Ishikawa (cell line): Measurements from ENCODE around the gene YES1.

Experiments used
- CEBPB ChIP-seq: IDR thresholded peaks from 2 replicates; pipeline ENCODE4 v1.6.1; 2012
- CREB1 ChIP-seq: IDR thresholded peaks from 2 replicates; pipeline ENCODE4 v1.6.1; 2012; ENCODE audit warnings: low read depth
- EGR1 ChIP-seq: IDR thresholded peaks from 2 replicates; pipeline ENCODE4 v1.6.1; 2012
- EP300 ChIP-seq: IDR thresholded peaks from 2 replicates; pipeline ENCODE4 v1.6.1; 2012; ENCODE audit warnings: borderline replicate concordance
- FOXM1 ChIP-seq: IDR thresholded peaks from 2 replicates; pipeline ENCODE4 v1.6.1; 2012; ENCODE audit warnings: low read depth, borderline replicate concordance
- MAX ChIP-seq: IDR thresholded peaks from 2 replicates; pipeline ENCODE4 v1.6.1; 2012
- NFIC ChIP-seq: IDR thresholded peaks from 2 replicates; pipeline ENCODE4 v1.6.1; 2012
- RAD21 ChIP-seq: IDR thresholded peaks from 2 replicates; pipeline ENCODE4 v1.6.1; 2012; ENCODE audit warnings: low read depth
- REST ChIP-seq: IDR thresholded peaks from 2 replicates; pipeline ENCODE4 v1.6.1; 2012; ENCODE audit warnings: low read depth, mild to moderate bottlenecking
- TAF1 ChIP-seq: IDR thresholded peaks from 2 replicates; pipeline ENCODE4 v1.6.1; 2012; ENCODE audit warnings: low read depth, mild to moderate bottlenecking
- TCF12 ChIP-seq: IDR thresholded peaks from 2 replicates; pipeline ENCODE4 v1.6.1; 2012; ENCODE audit warnings: low read depth
- TEAD4 ChIP-seq: IDR thresholded peaks from 2 replicates; pipeline ENCODE4 v1.6.1; 2012
- USF1 ChIP-seq: IDR thresholded peaks from 2 replicates; pipeline ENCODE4 v1.6.1; 2012
- YY1 ChIP-seq: IDR thresholded peaks from 2 replicates; pipeline ENCODE4 v1.6.1; 2012; ENCODE audit warnings: low read depth
- ZBTB7A ChIP-seq: IDR thresholded peaks from 2 replicates; pipeline ENCODE4 v1.6.1; 2012; ENCODE audit warnings: low read depth

The YES1 gene

GRCh38 chr18:678482-679182, 133.4 kb downstream of the YES1 start:
- TF ChIP-seq TCF12 (no peak), MAX (no peak), CEBPB (no peak), NFIC (no peak), TAF1 (no peak), USF1 (no peak), TEAD4 (no peak), FOXM1 (no peak), CREB1 (no peak), REST (no peak), EGR1 (no peak), YY1 (no peak), ZBTB7A (no peak), RAD21 (no peak; the same call in 1 of the 2 replicates)

GRCh38 chr18:677951-678381, 134.1 kb downstream of the YES1 start:
- TF ChIP-seq TCF12 (no peak), ZBTB7A (no peak), USF1 (no peak), CEBPB (no peak), TAF1 (no peak), FOXM1 (no peak), REST (no peak), RAD21 (no peak), TEAD4 (no peak)

GRCh38 chr18:677145-677544, 134.9 kb downstream of the YES1 start:
- TF ChIP-seq MAX (no peak), EGR1 (no peak), USF1 (no peak), REST (no peak), FOXM1 (no peak), CREB1 (no peak), EP300 (no peak), ZBTB7A (no peak), NFIC (no peak), TAF1 (no peak), TEAD4 (no peak), RAD21 (no peak), TCF12 (no peak), CEBPB (no peak), YY1 (no peak)

GRCh38 chr18:676736-677135, 135.3 kb downstream of the YES1 start:
- no peak for TF ChIP-seq EP300
- no peak for TF ChIP-seq RAD21
- no peak for TF ChIP-seq CREB1
